ENCODE measurements around the gene GALT.

The GALT gene

GRCh38 chr9:34684145-34684544 lies 37.7 kb downstream of the GALT start:
- DNase-seq (ENCODE audit: low read depth, low spot score), result no peak

- no peak for DNase-seq (ENCODE audit: low read depth, low spot score)
Measured at GRCh38 chr9:34684816-34685215, 38.3 kb downstream of the GALT start.

- no peak for DNase-seq (ENCODE audit: low read depth, low spot score)
Measured at GRCh38 chr9:34685591-34685990, 39.1 kb downstream of the GALT start.

GRCh38 chr9:34686231-34686630 lies 39.8 kb downstream of the GALT start:
- no peak for DNase-seq (ENCODE audit: low read depth, low spot score)

GRCh38 chr9:34686732-34687131 lies 40.3 kb downstream of the GALT start:
- DNase-seq (ENCODE audit: low read depth, low spot score), result no peak

GRCh38 chr9:34687276-34688030 lies 41.0 kb downstream of the GALT start:
- no peak for DNase-seq (ENCODE audit: low read depth, low spot score)

GRCh38 chr9:34688329-34689115 lies 42.0 kb downstream of the GALT start:
- no peak for DNase-seq (ENCODE audit: low read depth, low spot score)

GRCh38 chr9:34689116-34689470 lies 42.6 kb downstream of the GALT start:
- no peak for DNase-seq (ENCODE audit: low read depth, low spot score)

- DNase-seq (ENCODE audit: low read depth, low spot score), result no peak
Measured at GRCh38 chr9:34689512-34689911, 43.0 kb downstream of the GALT start.

GRCh38 chr9:34690983-34691935 lies 44.8 kb downstream of the GALT start, which contains the start of gene CCL19:
CCL19 (minus strand) TSS chr9:34691276; CDS start chr9:34691139, 137 bp downstream.
- DNase-seq (ENCODE audit: low read depth, low spot score), result no peak

- no peak for DNase-seq (ENCODE audit: low read depth, low spot score)
Measured at GRCh38 chr9:34691936-34692315, 45.5 kb downstream of the GALT start.

GRCh38 chr9:34693560-34693959 lies 47.1 kb downstream of the GALT start:
- DNase-seq (ENCODE audit: low read depth, low spot score), result no peak

GRCh38 chr9:34694811-34695210 lies 48.3 kb downstream of the GALT start:
- no peak for DNase-seq (ENCODE audit: low read depth, low spot score)
